Stimulated activated CD8-positive, alpha-beta memory T cell treated with anti-CD3 and anti-CD28 coated beads, Interleukin-4, amount 100 ng/mL, for 4 hours (primary cell): ENCODE results near the gene MMP12.

Experiments
- DNase-seq, 2 donors: peaks; one replicate each; pipeline ENCODE4 v3.0.0-alpha.2; 2020; ENCODE audit warnings: low read depth in 2 of 2, low spot score in 1 of 2

MMP12 gene

DNA sequence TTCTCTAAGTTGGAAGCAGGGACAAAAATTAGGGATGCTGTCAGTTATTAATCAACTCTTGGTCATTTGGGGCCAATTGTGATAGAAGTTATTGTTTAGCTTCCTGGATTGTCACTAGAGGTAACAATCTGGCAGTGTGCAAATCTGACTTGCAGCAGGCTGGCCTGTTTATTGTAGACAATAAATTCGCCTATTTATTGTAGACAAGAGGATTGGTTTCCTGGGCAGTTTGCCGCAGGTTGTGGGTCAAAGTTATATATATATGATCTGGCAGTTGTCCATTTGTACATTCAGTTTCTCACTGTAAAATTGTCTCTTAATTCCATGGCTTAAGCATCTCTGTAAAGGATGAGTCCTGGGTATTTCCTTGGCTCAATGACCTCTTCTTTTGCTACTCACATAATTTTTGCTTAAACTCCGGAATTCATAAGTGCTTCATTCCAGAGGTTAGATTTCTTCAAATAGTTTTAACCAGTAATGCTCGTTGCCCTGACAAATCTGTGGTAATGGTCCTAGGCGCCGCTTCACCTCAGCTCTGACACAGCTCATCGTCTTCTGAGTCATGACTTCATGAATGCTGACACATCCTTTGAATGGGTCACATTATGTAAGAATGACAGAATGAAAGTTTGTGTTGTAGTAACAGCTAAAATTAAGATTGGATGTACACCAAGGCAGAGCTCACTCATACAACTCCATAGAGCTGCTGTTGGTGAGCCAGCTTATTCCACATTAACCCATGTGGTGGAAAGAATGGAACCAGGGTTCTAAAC lies 23.6 kb downstream of the MMP12 start:
- no peak for DNase-seq

DNA sequence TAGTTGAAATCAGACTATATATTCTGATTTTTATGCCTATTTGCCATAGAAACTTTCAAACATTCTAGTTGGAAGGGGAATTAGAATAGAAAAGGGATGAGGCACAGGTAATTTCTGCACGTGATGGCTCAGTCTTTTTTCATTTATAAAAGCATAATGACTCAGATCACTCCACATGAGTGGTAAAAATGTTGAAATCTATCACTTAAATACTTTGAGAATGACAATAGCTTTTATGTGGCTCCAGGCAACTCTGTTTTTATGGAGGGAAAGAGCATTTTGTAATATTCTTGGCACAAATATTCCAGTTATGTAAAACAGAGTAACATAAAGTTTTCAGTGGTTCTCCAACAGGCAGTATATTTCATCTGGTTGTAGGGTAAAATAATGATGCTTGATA lies 25.5 kb downstream of the MMP12 start:
- no peak for DNase-seq

DNA sequence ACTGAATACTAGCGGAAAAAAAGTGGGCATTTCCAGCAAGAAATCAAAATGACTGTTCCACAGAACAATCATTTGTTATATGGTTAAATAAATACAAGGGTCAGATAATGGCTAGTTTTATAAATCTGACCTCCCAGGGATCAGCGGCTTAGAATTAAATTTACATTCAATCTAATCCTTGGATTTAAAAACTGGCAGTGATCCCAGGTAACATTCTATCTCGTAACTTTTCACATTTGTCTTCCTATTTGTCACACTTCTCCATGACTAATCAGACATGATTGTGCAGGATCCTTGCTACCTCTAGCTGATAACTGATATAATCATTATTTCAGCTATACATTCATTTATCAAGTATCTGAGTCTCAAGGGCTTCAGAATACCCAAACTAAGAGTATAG lies 28.5 kb downstream of the MMP12 start:
- no peak for DNase-seq

DNA sequence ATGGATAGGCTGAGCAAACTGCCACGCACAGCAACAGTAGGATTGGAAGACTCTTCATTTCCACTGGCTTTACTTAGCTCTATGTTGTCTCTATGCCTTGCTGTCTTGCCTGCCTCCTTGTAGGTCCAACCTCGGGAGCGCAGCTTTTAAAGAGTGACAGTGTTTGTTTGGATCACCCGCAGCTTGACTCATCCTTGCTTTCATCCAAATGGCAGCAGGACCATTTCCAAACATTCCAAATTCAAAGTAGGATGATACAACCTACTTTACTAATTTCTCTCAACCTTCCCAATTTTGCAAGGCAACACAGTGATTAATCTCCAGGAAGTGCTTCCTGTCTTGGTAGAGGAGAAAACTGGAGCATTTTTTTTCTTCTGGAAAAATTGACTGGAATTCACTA lies 31.3 kb downstream of the MMP12 start, which contains the start of gene MMP3:
Gene MMP3, minus strand, starts transcription at position 121 of the 400 bp plus-strand sequence. Its CDS starts 63 bp downstream, at position 58.
- DNase-seq, result no peak

DNA sequence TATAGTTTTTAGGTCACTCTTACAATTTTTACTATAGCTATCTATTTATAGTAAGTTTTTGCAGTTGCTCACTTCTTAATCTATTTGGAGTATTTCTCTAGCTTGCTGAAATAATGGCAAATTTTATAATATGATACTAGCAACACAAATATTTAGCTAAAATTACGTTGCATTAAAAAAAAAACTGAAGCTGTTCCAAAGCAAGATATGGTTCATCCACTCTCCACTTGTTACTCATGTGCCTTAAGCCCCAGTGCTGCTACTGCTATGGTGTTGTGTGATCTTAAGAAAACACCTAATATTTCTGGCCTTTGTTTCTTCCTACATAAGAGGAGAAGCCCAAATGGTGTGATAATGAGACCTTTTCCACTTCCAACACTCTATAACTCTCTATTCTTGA lies 31.9 kb downstream of the MMP12 start:
- no peak for DNase-seq

DNA sequence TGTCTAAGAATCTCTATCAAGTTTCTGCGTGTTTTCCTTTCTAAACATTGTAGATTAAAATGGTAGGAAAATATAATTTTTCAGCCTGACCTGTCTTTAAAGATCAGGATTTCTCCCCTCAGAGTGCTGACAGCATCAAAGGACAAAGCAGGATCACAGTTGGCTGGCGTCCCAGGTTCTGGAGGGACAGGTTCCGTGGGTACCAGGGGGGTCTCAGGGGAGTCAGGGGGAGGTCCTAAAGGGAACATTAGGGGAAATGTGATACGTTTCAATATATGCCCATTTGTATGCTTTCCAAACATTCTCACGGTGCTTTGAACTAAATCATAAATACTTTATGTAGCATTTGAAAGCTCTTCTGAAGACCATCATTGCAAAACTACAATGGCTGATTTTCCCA lies 34.8 kb downstream of the MMP12 start:
- no peak for DNase-seq

DNA sequence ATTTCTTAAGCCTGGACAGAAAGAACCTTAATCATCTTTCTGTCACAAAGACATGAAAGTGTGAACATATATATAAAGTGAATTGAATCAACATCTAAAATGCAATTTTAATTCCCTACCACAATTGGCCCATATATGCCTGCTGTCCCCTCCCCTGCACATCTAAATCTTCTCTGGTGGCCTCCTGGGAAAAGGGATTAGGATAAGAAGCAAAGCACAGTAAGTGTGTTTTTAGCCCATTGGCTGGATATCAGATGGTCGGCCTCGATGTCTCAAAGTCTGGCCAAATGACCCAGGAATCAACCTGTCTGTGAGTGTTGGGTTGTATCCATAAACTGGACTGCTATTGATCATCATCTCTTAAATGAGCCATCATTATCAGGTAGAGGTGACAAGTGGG lies 37.1 kb downstream of the MMP12 start:
- DNase-seq, result no peak

DNA sequence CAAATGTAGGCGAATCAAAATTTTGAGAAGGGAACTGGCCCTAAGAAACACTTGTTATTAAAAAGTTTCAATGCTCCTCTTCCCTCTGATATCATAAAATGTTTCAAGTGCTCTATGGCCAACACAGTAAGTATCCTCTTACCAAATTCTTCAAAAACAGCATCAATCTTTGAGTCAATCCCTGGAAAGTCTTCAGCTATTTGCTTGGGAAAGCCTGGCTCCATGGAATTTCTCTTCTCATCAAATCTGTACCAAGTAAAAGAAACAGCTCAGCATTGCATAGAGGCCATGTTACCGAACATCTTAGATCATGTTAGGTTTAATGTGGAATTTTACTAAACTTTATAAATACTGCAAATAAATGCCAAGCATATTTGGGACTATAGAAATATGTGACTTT lies 37.6 kb downstream of the MMP12 start:
- DNase-seq, result no peak

DNA sequence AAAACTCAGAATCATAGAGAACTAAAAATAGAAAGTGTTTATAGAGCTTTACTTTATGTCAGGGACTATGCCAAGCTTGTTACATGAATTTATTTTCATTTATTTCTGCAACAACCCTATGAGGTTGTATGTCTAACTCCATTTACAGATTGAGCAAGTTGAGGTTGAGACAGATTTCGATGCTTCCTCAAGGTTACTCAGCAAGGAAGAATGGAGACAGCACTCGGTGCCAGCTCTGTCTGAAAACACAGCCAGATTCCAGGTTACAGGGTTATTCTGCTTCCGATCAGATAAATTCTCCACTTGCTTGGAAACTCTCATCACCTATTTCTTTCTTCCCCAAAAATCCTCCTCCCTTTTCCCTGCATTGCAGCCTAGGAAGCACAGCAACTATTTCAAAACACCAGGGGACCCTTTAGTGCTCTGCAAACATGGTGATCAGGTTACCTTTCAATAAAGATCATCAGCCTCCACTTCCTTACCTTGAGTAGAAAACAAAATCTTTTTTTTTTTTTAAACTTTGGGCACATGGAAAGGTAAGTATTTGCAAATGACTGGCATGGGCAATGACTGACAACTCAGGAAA lies 38.4 kb downstream of the MMP12 start:
- no peak for DNase-seq

DNA sequence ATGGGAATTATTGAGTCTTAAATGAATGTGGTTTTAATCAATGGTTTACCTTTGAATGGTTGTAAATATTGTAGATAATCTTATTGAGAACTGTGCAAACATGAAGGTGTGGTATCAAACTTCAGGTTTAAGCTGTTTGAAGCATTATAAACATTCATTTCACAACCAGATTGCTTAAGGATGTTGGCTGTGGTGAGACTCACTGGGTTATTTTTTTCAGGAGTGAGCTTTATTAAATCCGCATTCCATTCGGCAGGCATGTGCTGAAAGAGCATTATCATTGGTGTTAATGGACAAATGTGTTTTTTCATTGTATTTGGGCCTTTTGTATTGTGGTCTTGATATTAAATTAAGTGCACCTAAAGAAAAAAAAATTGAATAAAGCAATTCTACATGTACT lies 41.1 kb downstream of the MMP12 start:
- no peak for DNase-seq

DNA sequence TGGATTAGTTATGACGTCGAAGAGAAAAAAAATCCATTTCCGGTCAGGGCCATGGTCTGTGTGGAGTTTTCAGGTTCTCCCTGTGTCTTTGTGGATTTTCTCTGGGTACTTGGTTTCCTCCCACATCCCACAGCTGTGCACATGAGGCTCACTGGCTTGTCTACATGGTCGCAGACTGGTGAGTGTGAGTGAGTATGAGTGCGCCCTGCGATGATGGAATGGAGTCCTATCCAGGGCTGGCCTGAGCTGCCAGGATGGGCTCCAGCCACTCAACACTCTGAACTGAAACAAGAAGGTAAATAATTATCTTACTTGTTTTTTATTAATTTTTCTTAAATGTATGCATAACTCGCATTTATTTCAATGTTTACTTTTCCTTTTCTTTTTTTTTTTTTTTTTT lies 42.2 kb downstream of the MMP12 start:
- no peak for DNase-seq

DNA sequence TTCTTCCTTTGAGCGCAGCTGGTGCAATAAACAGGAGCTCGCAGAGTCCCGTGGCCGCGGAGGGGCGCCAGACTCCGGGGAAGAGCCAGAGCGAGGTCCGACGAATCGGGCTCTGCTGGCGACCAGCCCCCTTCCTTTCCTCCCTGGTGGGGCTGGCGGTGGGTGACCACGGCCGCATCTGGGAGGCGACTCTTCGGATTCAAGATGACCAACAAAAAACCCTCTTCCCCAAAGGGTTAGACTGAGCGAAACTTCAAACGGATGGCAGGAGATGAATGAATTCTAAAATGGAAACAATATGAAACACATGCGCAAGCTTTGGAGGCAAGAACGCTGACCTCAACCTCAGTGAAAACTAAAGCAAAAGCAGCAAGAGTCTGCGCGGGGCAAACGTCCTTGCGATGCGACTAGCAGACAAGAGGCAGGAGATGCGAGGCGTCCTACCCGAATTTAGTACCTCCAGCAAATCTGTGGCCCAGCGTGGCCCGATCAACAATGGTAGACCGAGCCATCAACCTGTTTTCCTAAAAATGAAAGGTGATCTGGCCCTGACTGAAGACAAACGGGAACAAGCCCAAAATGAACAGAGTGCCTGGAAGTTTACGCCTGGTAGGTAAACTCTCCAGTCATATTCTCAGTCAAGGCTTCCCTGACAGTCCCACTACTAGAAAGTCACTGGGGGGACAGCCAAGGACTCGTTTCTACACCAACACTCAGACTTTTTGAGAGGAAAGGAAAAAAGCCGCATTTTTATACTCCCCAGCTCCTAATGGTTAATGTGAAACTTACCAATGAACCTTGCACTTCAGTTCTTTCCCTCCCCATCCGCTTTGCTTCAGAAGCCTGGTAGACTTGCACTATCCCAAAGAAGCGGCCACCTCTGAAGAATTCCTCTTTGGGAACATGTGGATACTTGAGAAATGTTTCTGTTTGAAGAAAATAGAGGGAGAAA lies 43.0 kb downstream of the MMP12 start:
- DNase-seq, result no peak

DNA sequence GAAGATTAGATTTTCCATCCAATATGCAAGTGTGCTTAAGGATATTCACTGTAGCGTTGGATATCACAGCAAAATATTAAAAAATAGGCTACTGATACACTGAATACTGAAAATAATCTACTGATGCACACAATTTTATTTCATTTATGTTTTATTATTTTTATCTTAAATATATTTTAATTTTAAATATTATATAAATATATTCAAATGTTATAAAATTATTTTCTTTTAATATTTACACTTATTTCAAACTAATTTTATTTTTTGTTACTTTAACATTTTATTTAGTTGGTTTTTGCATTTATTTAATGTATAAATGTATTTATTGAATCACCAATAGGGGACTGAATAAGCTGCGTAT lies 43.7 kb downstream of the MMP12 start:
- DNase-seq, result no peak

DNA sequence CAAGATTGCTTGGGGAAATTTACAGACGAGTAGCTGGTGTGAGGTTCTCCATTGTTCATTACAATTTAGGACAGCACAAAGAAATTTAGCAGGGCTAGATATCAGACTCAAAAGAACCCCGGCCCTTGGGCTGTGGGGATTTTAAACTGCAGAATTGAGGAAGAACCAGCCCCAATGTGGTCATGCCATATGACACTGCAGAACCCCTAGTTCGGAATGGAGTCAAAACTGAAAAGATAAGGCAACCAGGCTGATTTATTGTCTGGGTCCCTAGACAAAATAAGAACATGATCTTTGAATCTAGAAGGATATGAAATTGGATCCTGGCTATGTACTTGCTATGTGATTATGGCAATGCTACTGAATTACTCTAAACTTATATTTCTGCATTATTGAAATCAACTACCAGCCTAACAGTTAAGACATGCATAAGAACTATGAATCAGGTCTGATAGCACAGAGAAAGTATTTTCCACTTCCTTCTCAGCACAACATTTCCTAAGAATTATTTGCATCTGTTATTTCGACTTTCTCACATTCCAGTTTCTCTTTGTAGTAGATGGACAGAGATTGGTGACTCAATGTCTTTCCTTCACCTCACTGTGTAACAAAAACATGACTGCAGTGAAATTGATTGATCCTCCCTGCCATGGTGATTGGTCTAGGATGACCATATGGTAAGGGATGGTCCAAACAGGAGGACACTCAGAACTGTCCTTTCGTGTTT lies 44.6 kb downstream of the MMP12 start:
- DNase-seq, result no peak

DNA sequence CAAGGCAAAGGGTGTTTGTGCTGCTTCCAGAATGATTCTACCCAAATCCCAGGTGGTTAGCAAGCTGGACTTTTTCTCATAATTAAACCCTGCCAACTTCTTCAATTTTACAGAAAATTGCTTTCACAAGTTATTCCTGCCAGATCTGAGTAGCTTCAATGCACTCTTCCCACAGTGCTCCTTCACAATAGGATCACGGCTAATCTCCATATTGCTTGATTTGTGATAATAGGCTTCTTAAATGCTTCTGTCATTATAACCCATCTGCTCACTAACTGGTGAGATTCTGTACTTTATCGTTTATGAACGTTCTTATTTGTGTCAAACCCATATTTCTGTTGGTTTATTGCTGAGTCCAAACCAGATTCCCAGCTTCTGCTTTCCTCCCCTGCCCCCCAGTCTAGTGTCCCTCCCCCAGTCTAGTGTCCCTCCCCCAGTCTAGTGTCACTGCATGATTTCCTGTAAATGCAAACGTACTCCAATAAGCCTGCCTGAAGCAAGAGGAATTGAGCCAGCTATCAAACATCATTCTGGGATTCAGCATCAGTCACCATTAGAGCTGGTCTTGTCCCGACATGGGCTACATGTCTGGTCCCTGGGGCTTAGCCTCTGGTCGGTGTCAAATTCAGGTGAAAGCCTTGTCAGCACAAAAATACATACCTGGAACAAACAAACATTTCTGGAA lies 45.3 kb downstream of the MMP12 start:
- no peak for DNase-seq

DNA sequence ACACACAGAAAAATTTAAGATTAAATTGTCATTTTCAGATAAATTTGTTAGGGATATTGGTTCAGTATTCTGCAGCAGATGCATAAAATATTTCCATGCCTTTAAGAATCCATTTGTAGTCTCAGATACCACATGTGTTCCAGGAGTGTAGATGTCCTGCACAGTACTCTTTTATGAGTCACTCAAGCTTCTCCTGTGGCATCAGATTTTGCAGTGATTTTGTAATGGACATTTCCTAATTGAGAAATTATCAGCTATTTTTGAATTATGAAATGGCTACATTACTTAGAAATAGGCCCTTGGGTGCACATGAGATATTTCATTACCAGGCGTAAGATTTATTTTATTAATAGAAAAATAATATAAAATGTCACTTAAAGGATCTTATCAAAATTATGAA lies 50.2 kb downstream of the MMP12 start:
- DNase-seq, result no peak

DNA sequence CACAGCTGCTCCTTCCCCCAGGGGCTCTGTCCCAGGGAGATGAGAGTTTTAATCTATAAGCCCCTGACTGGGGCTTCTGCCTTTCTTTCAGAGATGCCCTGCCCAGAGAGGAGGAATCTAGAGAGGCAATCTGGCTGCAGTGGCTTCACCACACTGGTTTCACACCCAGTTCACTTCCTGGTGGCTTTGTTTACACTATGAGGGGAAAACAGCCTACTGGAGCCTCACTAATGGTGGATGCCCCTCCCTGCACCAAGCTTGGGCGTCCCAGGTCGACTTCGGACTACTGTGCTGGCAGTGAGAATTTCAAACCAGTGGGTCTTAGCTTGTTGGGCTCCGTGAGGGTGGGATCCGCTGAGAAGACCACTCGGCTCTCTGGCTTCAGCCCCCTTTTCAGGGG lies 55.3 kb downstream of the MMP12 start:
- DNase-seq, result no peak

DNA sequence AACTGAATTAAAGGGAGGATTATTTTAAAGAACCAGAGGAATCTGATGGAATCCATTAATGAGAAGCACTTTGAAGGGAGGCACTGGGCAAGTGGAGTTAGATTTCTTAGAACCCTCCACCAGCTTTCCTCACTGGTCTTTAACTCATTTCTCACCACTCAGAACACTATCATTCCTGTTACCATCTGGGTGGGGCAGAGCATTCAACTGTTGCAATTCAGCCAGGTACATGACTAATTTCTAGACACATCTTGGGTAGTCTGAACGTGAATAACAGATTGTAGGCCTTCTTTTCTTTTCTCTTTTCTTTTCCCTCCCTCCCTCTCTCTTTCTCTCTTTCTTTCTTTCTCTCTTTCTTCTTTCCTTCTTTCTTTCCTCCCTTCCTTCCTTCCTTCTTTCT lies 61.3 kb downstream of the MMP12 start:
- DNase-seq, result no peak
